Small intestine (tissue), 16 donors: ENCODE results near the gene ARID2. TPM values are rescaled to one million over a fixed set of nuclear protein-coding genes. Genes with fewer than 3 reads are reported as not detected.

Experiments used
- DNase-seq, 2 donors: peaks; one replicate each; pipeline versions ENCODE4 v3.0.0 to v3.0.0-alpha.2; 2013
- FAIRE-seq: peaks from 2 replicates; lab custom pipeline; 2012; peaks lifted over from hg19 to GRCh38; lab: Jason Lieb, UNC
- H3K27ac ChIP-seq, 3 donors: one replicate each; pipeline ENCODE4 v1.5.1; 2013; ENCODE audit warnings: low read length in 2 of 3, mild to moderate bottlenecking in 2 of 3, control low read depth in 1 of 3, inconsistent platforms in 1 of 3, low read depth in 1 of 3, moderate library complexity in 1 of 3
- H3K27me3 ChIP-seq, 3 donors: one replicate each; pipeline ENCODE4 v1.6.1; 2013; ENCODE audit warnings: low read length in 3 of 3, inconsistent platforms in 1 of 3; ENCODE audit not compliant: control insufficient read depth in 3 of 3, insufficient read depth in 3 of 3
- H3K36me3 ChIP-seq, 3 donors: one replicate each; pipeline ENCODE4 v1.6.1; 2013; ENCODE audit warnings: low read length in 3 of 3, inconsistent platforms in 1 of 3, low read depth in 1 of 3, mild to moderate bottlenecking in 1 of 3, moderate library complexity in 1 of 3; ENCODE audit not compliant: control insufficient read depth in 3 of 3, insufficient read depth in 2 of 3
- H3K4me1 ChIP-seq, 3 donors: one replicate each; pipeline ENCODE4 v1.6.1; 2013; ENCODE audit warnings: low read length in 2 of 3, inconsistent platforms in 1 of 3, low read depth in 1 of 3, mild to moderate bottlenecking in 1 of 3, moderate library complexity in 1 of 3; ENCODE audit not compliant: control insufficient read depth in 3 of 3, insufficient read depth in 2 of 3
- H3K4me3 ChIP-seq, 3 donors: one replicate each; pipeline ENCODE4 v1.5.1; 2013; ENCODE audit warnings: low read length in 3 of 3, control low read depth in 1 of 3, inconsistent platforms in 1 of 3, low read depth in 1 of 3, mild to moderate bottlenecking in 1 of 3, moderate library complexity in 1 of 3
- H3K9me3 ChIP-seq, 2 donors: one replicate each; pipeline ENCODE4 v1.6.1; 2013; ENCODE audit warnings: low read depth in 1 of 2, low read length in 1 of 2; ENCODE audit not compliant: control insufficient read depth in 2 of 2, insufficient read depth in 1 of 2
- WGBS, 3 donors: extraction: QIAGEN DNeasy Blood & Tissue Kit; methylation state at CpG; one replicate each; pipeline ENCODE4 v1.1.7; 2013; 5-methylcytosine and 5-hydroxymethylcytosine counted together
- long read RNA-seq, 10 donors: transcript quantifications; one replicate each; lab custom pipeline, GENCODE V29; 2026
- polyA plus RNA-seq, 4 donors: library from polyadenylated mRNA; stranded (reverse) in 3 of 4; unstranded in 1 of 4; fragments of 200-250 nt in 3 of 4; fragments of 120-200 nt in 1 of 4; gene quantifications; one replicate each; pipeline versions ENCODE4 v1.2.1 to v1.2.3, GENCODE V29; 2013
- donor health status: healthy with polysubstance abuse.
- donor health status: control.
- donor health status: control.
- donor health status: Bipolar disorder and iron deficiency.
- donor health status: healthy.

Gene ARID2, protein sequence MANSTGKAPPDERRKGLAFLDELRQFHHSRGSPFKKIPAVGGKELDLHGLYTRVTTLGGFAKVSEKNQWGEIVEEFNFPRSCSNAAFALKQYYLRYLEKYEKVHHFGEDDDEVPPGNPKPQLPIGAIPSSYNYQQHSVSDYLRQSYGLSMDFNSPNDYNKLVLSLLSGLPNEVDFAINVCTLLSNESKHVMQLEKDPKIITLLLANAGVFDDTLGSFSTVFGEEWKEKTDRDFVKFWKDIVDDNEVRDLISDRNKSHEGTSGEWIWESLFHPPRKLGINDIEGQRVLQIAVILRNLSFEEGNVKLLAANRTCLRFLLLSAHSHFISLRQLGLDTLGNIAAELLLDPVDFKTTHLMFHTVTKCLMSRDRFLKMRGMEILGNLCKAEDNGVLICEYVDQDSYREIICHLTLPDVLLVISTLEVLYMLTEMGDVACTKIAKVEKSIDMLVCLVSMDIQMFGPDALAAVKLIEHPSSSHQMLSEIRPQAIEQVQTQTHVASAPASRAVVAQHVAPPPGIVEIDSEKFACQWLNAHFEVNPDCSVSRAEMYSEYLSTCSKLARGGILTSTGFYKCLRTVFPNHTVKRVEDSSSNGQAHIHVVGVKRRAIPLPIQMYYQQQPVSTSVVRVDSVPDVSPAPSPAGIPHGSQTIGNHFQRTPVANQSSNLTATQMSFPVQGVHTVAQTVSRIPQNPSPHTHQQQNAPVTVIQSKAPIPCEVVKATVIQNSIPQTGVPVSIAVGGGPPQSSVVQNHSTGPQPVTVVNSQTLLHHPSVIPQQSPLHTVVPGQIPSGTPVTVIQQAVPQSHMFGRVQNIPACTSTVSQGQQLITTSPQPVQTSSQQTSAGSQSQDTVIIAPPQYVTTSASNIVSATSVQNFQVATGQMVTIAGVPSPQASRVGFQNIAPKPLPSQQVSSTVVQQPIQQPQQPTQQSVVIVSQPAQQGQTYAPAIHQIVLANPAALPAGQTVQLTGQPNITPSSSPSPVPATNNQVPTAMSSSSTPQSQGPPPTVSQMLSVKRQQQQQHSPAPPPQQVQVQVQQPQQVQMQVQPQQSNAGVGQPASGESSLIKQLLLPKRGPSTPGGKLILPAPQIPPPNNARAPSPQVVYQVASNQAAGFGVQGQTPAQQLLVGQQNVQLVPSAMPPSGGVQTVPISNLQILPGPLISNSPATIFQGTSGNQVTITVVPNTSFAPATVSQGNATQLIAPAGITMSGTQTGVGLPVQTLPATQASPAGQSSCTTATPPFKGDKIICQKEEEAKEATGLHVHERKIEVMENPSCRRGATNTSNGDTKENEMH (N-terminal part only)
- 10 to 100 TPM in 1 of 4 donors, 1 to 10 TPM in 3; 5.1 to 17.6 (median 6.0) TPM for polyA plus RNA-seq
- long read RNA-seq, donor 1, result 0 reads
- long read RNA-seq, donor 2, result 0 reads
- long read RNA-seq, donor 3, partial matches to known transcripts, result 0 of 1 reads
- long read RNA-seq, donor 3, other reads (novel, unspliced or antisense), result 0 of 1 reads
- long read RNA-seq, donor 4, result 0 reads
- long read RNA-seq, donor 5, result 0 reads
- long read RNA-seq, donor 6, result 0 reads
- long read RNA-seq, donor 7, result 0 reads
- long read RNA-seq, donor 8, result 0 reads
- long read RNA-seq, donor 9, result 0 reads
- long read RNA-seq, donor 10, full-length matches to known transcripts, result 1 of 119 reads
- long read RNA-seq, donor 10, partial matches to known transcripts, result 109 of 119 reads
- long read RNA-seq, donor 10, other reads (novel, unspliced or antisense), result 9 of 119 reads

DNA sequence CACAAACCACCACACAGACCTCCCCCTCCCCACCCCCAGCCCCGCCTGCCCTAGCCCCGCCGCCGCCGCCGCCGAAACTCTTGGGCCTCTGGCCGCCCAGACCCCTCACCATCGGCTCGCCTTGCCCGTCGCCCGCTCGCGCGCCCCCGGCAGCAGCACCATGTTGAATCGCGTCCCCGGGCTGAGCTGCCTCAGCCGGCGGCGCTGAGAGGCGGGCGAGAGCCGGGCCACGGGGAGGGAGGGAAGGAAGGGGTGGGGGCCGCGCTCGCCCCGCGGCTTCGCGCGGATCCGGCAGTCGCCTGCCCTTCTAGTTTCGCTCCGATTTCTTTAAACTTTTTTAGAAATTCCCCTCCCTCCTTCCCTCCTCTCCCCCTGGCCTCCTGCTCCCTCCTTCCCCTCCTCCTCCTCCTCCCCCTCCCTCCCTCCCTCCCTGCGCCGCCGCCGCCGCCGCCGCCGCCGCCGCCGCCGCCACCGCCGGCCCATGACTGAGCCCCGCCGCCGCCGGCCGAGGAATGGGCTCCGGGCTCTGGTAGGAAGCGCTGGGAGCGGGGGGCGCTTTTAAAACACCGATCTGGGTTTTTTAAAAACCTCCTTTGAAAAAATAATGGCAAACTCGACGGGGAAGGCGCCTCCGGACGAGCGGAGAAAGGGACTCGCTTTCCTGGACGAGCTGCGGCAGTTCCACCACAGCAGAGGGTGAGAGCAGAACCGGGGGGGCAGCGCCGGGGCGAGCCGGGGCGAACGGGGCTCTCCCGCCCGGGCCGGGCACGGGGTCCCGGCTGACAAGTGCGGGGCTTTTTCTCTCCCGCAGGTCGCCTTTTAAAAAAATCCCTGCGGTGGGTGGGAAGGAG is at the start of gene ARID2:
Gene ARID2, plus strand, starts transcription at position 474 of the 851 bp plus-strand sequence. Its CDS starts 131 bp downstream, at position 605.
- H3K27me3 ChIP-seq, result no peaks in the 10 kb centered on the region
- FAIRE-seq (no peak), DNase-seq (peak; percentile 64 to 89)
- H3K4me3 ChIP-seq, result peak within 1 kb of the TSS; percentile 81 to 99 (median 86)
- WGBS, 3 donors, result 0 to 1% (median 0%) methylated on average over 49 to 88 of the region's 88 CpGs
- H3K4me1 ChIP-seq, result peaks cover 0 to 3% (median 0%) of the 10 kb centered on the region in 3 donors
- H3K27ac ChIP-seq, result peak within 1 kb of the TSS; percentile 96 to 99 (median 98)
- peaks cover 0 to 4% (median 0%) of the 10 kb centered on the region in 3 donors for H3K36me3 ChIP-seq
- no peaks in the 10 kb centered on the region for H3K9me3 ChIP-seq

DNA sequence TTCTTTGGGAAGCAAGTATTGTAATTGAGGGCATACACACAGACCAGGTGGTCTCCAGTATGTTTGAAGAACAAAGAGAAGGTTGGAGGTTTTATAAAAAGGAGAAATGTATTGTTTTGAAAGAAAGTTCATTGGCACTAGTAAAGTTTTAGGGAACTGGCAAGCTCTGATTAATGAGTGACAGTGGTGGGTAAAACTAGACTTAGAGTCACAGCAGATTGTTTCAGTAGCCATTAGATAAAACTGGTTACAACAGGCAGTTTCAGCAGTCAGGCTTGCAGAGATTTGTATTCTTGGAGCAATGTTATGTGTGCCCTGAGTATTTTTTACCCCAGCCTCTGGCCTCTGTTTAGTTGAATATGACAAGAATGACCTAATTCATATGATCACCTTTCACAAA is 49.1 kb upstream of the ARID2 start:
- H3K4me1 ChIP-seq, result no peaks in the 10 kb centered on the region
- H3K27ac ChIP-seq, result no peak overlapping the region
- H3K36me3 ChIP-seq, result no peaks in the 10 kb centered on the region
- no peak overlapping the region for H3K4me3 ChIP-seq
- H3K9me3 ChIP-seq, result no peaks in the 10 kb centered on the region
- no peaks in the 10 kb centered on the region for H3K27me3 ChIP-seq
- DNase-seq (no peak), FAIRE-seq (no peak)

DNA sequence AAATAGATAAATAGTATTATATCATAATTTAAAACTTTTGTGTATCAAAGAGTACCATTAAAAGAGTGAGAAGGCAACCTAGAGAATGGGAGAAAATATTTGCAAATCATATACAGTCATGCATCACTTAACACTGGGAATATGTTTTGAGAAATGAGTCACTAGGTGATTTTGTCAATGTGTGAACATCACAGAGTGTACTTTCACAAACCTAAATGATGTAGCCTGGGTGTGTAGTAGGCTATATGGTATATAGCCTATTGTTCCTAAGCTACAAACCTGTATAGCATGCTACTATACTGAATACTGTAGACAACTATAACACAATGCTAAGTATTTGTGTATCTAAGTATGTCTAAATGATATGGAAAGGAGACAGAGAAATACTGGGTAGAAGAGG is 48.0 kb upstream of the ARID2 start:
- Histone ChIP-seq H3K36me3 (no peaks in the 10 kb centered on the region), H3K4me1 (no peaks in the 10 kb centered on the region), H3K4me3 (no peak overlapping the region), H3K9me3 (no peaks in the 10 kb centered on the region), H3K27me3 (peaks cover 0 to 3% (median 0%) of the 10 kb centered on the region in 3 donors), H3K27ac (no peak overlapping the region)
- FAIRE-seq (no peak), DNase-seq (no peak)

DNA sequence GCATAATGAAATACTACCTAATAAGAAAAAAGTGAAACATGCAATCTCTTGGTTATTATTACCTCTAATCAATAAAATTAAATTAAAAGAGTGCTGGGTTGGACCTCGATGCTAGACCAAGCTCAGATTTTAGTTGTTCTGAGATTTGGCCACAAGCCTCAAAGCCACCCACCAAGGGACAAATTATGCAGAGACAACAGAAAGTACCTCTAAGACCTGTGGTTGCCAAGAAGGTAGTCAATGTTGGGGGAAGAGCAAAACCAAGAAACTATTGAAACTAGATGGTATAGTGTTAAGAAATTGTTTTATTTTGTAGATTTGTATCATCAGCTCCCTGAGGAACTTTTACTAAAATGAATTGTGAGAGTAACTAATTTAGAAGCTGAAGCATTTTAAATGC is 43.8 kb upstream of the ARID2 start:
- DNase-seq (no peak), FAIRE-seq (no peak)
- no peak overlapping the region for H3K4me3 ChIP-seq
- 75 to 84% (median 80%) methylated on average over 1 of the region's 1 CpG for WGBS, 3 donors
- no peaks in the 10 kb centered on the region for H3K4me1 ChIP-seq
- H3K27ac ChIP-seq, result no peak overlapping the region
- no peaks in the 10 kb centered on the region for H3K36me3 ChIP-seq
- peaks cover 0 to 3% (median 0%) of the 10 kb centered on the region in 3 donors for H3K27me3 ChIP-seq
- H3K9me3 ChIP-seq, result no peaks in the 10 kb centered on the region

DNA sequence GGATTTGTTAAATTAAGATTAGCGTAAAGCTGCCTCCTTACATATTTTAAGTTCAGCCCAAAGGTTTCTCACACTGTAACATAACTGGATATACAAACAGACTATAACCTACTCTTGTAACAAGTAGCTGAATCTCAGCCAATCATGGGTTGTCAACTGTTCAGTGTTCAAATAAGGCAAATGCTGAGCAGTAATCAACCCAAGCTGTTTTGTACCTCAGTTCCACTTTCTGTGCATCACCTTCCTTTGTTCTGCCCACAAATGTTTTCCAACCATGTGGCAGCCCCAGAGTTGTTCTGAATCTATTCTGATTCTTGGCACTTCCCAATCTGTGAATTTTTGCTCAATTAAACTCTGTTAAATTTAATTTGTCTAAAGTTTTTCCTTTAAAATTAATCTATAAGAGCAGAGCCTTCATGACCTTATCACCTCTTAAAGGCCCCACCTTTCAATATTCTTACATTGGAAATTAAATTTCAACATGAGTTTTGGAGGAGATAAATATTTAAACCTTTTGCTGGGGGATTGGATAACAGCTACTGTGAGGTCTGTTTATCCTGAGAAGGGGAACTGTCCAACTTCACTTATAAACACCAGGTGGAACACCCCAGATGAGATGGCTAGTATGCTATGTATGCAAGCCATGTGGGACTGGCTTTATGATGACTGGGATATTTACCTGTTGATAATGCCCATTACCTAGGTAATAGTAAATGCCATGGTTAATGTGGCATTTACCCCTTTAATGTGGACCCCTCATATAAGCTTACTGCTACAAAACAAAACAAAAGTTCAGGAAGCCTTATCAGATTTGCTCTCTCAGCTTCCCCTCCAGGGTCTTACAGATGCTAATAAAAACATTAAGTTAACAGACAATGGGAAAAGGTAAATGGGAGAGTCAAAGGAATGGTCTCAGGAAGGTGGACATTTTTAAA is 42.2 kb upstream of the ARID2 start:
- no peak for FAIRE-seq
- 94 to 100% (median 100%) methylated on average over 1 of the region's 1 CpG for WGBS, 3 donors

DNA sequence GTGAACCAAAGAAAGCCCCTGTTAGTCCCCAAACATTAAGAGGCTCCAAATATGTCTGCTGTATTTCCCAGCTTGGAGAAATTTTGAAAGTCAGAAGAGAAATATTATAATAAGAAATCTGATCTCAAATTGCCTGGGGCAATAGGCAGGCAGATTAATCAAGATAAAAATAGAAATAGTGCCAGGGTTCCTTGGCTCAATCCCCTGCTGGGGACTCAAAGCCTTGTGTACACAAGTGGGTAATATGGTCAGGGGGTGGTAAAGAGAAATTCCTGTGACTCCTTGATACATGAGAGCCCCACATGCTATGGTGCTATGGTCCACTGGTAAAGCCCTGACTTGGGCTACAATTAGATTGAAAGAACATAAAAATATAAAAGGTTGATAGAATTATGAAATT is 41.3 kb upstream of the ARID2 start:
- Histone ChIP-seq H3K27me3 (peaks cover 0 to 3% (median 0%) of the 10 kb centered on the region in 3 donors), H3K4me3 (no peak overlapping the region), H3K4me1 (no peaks in the 10 kb centered on the region), H3K36me3 (no peaks in the 10 kb centered on the region), H3K27ac (no peak overlapping the region), H3K9me3 (no peaks in the 10 kb centered on the region)
- FAIRE-seq (no peak), DNase-seq (no peak)

More for the DNA sequence above, 42.2 kb upstream of the ARID2 start:
- DNase-seq, result no peak
- Histone ChIP-seq H3K27me3 (peaks cover 0 to 3% (median 0%) of the 10 kb centered on the region in 3 donors), H3K9me3 (no peaks in the 10 kb centered on the region), H3K4me3 (no peak overlapping the region), H3K4me1 (no peaks in the 10 kb centered on the region), H3K27ac (no peak overlapping the region), H3K36me3 (no peaks in the 10 kb centered on the region)
